Loucy (cell line): Measurements from ENCODE around the gene MRPL22.
"Not testable (repeated sequence)": the region's sequence is repeated elsewhere in the genome, so short reads cannot be mapped to it uniquely, and the experiment has no call there.

ENCODE experiments used
- H2AFZ ChIP-seq: fragments of 200-600 bp; sonication (generic); 2 replicates; pipeline ENCODE4 v1.6.0; 2016; ENCODE audit warnings: antibody characterized with exemption, mild to moderate bottlenecking, low read length, moderate library complexity
- H3F3A ChIP-seq: fragments of 200-600 bp; 2 replicates; pipeline ENCODE4 v1.6.0; 2016; ENCODE audit warnings: antibody characterized with exemption, low read depth, mild to moderate bottlenecking
- H3K27me3 ChIP-seq: fragments of 200-600 bp; sonication (generic); 2 replicates; pipeline ENCODE4 v1.6.1; 2014; ENCODE audit warnings: low read length, mild to moderate bottlenecking; ENCODE audit not compliant: insufficient read depth, poor library complexity, severe bottlenecking
- H3K36me3 ChIP-seq: fragments of 200-600 bp; sonication (generic); 2 replicates; pipeline ENCODE4 v1.6.1; 2016; ENCODE audit warnings: low read length; ENCODE audit not compliant: insufficient read depth
- H3K4me1 ChIP-seq: fragments of 200-600 bp; sonication (generic); 2 replicates; pipeline ENCODE4 v1.5.1; 2014; ENCODE audit warnings: low read length, mild to moderate bottlenecking; ENCODE audit not compliant: insufficient read depth, poor library complexity, severe bottlenecking
- H3K4me2 ChIP-seq: fragments of 200-600 bp; sonication (generic); 2 replicates; pipeline ENCODE4 v1.6.0; 2014; ENCODE audit warnings: antibody characterized with exemption, low read length, low read depth, mild to moderate bottlenecking; ENCODE audit not compliant: poor library complexity, severe bottlenecking
- H3K4me3 ChIP-seq: fragments of 200-600 bp; sonication (generic); 2 replicates; pipeline ENCODE4 v1.5.1; 2014; ENCODE audit warnings: low read length, mild to moderate bottlenecking, mixed read lengths; ENCODE audit not compliant: poor library complexity, severe bottlenecking
- H3K79me2 ChIP-seq: fragments of 200-600 bp; sonication (generic); 2 replicates; pipeline ENCODE4 v1.6.1; 2014; ENCODE audit warnings: low read length; ENCODE audit not compliant: insufficient read depth
- H3K9ac ChIP-seq: fragments of 200-600 bp; sonication (generic); 2 replicates; pipeline ENCODE4 v1.6.0; 2014; ENCODE audit warnings: mild to moderate bottlenecking, low read depth, low read length, moderate library complexity; ENCODE audit not compliant: poor library complexity, severe bottlenecking
- H3K9me2 ChIP-seq: fragments of 200-600 bp; sonication (generic); replicated peaks from 2 replicates; pipeline ENCODE4 v1.6.1; 2016; ENCODE audit warnings: low read depth, low read length, mixed read lengths
- H3K9me3 ChIP-seq: fragments of 200-600 bp; sonication (generic); 2 replicates; pipeline ENCODE4 v1.6.1; 2014; ENCODE audit warnings: mild to moderate bottlenecking, antibody characterized with exemption, low read length, low read depth; ENCODE audit not compliant: insufficient read depth
- H4K20me1 ChIP-seq: fragments of 200-600 bp; sonication (generic); 2 replicates; pipeline ENCODE4 v1.6.0; 2014; ENCODE audit warnings: antibody characterized with exemption, low read length, mild to moderate bottlenecking; ENCODE audit not compliant: insufficient read depth, poor library complexity, severe bottlenecking
- EZH2phosphoT487 ChIP-seq: fragments of 200-600 bp; IDR thresholded peaks from 2 replicates; pipeline ENCODE4 v1.6.1; 2018; ENCODE audit warnings: antibody characterized with exemption, mild to moderate bottlenecking, moderate library complexity, borderline replicate concordance
- TF ChIP-seq, protein P1 (sequence below): fragments of 200-600 bp; sonication (generic); conservative IDR thresholded peaks from 2 replicates; pipeline ENCODE4 v1.5.1; 2014; ENCODE audit warnings: mild to moderate bottlenecking, antibody characterized with exemption, low read length

MRPL22 gene

DNA sequence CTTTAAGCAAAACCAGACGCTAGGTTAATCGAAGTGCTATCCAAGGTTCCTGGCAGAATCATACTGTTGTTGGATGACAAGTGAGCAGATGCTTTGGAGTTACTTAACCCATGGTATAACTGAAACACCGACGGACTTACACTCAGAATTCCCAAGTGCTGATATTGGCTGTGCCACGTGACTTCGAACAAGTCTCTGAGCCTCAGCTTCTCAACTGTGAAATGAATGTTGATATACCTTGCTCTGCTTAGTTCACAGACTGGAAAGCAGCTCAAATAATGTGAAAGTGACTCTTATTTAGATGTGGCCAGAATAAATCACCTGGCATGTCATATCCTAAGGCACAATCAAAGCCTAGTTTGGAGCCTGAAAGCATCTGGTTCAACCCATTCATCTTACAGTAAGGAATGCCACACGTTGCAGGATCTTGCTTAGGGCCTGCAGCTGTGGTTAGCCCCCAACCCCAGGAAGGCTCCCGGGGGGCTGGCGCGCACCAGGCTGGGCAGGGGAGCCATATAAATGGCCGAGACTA, 3.6 kb upstream of the MRPL22 start:
- H3K4me2 ChIP-seq = peak overlapping the region; percentile 81
- H3K36me3 ChIP-seq = no peaks in the 10 kb centered on the region
- TF ChIP-seq, protein P1, sequence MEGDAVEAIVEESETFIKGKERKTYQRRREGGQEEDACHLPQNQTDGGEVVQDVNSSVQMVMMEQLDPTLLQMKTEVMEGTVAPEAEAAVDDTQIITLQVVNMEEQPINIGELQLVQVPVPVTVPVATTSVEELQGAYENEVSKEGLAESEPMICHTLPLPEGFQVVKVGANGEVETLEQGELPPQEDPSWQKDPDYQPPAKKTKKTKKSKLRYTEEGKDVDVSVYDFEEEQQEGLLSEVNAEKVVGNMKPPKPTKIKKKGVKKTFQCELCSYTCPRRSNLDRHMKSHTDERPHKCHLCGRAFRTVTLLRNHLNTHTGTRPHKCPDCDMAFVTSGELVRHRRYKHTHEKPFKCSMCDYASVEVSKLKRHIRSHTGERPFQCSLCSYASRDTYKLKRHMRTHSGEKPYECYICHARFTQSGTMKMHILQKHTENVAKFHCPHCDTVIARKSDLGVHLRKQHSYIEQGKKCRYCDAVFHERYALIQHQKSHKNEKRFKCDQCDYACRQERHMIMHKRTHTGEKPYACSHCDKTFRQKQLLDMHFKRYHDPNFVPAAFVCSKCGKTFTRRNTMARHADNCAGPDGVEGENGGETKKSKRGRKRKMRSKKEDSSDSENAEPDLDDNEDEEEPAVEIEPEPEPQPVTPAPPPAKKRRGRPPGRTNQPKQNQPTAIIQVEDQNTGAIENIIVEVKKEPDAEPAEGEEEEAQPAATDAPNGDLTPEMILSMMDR = no peak
- no peak for TF ChIP-seq EZH2phosphoT487
- no peaks in the 10 kb centered on the region for H3F3A ChIP-seq
- no peaks in the 10 kb centered on the region for H3K27me3 ChIP-seq
- peaks cover 4% of the 10 kb centered on the region for H4K20me1 ChIP-seq
- H3K4me1 ChIP-seq = no peaks in the 10 kb centered on the region
- H3K9ac ChIP-seq = peak overlapping the region; percentile 79
- peak overlapping the region; percentile 88 for H3K4me3 ChIP-seq
- no peaks in the 10 kb centered on the region for H3K9me3 ChIP-seq
- peaks cover 26% of the 10 kb centered on the region for H3K79me2 ChIP-seq
- H2AFZ ChIP-seq = peak overlapping the region; percentile 95; the same call in 1 of the 2 replicates
- H3K9me2 ChIP-seq = no peaks in the 10 kb centered on the region

DNA sequence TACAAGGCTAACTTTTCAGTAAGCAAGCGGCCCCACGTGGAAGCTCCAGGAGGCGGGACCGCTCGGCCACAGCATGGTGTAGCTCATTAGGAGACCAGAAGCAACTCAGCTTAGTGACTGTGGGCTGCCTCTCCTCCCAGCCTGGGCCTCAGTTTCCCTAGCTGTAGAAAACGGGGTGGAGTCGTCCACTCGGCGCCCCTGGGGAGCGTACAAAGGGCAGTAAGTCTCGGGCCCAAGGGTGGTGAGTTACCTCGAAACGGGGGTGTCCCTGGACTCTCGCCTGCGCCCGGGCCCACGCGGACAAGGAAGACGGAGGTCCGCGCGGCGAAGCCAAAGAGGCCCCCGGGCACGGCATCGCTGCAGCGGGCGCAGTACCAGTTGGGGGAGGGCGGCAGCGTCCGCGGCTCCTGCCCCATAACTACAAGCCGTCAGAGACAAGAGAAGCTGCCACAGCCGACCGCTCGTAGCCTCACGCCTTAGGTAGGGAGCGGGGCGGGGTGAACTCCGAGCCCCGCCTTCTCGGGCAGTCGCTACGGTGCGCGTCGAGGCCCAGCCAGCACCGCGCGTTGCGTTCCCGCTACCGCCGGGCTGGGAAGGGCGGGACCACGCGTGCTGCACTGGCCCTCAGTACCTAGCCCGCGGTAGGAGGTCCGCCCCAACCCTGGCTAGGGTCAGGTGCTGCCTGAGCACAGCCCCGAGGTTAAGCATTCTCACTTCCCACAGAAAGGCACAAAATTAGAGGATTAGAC, 3.0 kb upstream of the MRPL22 start, which contains the start of gene GEMIN5:
Gene GEMIN5 (minus strand): TSS at position 494 of the 749 bp plus-strand sequence. CDS start 78 bp downstream, at position 416.
- peaks cover 6% of the 10 kb centered on the region for H3K4me1 ChIP-seq
- H3K9ac ChIP-seq = peak within 1 kb of the TSS; percentile 79
- H3K36me3 ChIP-seq = no peaks in the 10 kb centered on the region
- peak within 1 kb of the TSS; percentile 81 for H3K4me2 ChIP-seq
- no peaks in the 10 kb centered on the region for H3K9me2 ChIP-seq
- H3K27me3 ChIP-seq = no peaks in the 10 kb centered on the region
- peaks cover 4% of the 10 kb centered on the region for H4K20me1 ChIP-seq
- no peaks in the 10 kb centered on the region for H3F3A ChIP-seq
- peaks cover 32% of the 10 kb centered on the region for H3K79me2 ChIP-seq
- TF ChIP-seq, protein P1 = no peak
- no peak for TF ChIP-seq EZH2phosphoT487
- H2AFZ ChIP-seq = peak within 1 kb of the TSS; percentile 95
- peak within 1 kb of the TSS; percentile 88 for H3K4me3 ChIP-seq
- H3K9me3 ChIP-seq = no peaks in the 10 kb centered on the region

DNA sequence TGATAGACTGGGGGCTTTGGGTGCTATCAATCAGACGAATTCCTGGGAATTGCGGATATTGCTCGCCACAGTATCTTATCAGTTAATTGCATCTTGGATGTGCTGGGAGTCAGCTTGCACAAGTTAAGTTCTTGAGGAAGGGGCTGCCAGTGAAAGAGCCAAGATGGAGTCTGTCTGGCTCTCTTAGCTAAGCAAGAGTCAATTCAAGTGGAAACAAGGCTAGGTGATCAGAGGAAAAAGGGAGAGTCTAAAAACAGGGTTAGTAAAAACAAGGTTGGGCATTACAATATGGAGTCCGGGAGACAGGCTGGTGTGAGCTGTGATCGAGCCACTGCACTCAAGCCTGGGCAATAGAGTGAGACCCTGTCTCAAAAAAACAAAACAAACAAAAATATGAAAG, 1.5 kb upstream of the MRPL22 start:
- H3K27me3 ChIP-seq, H3K9ac ChIP-seq, H3K4me2 ChIP-seq, H4K20me1 ChIP-seq, H3K9me2 ChIP-seq, H3K4me1 ChIP-seq, H3K9me3 ChIP-seq, H2AFZ ChIP-seq, H3F3A ChIP-seq, H3K36me3 ChIP-seq, H3K4me3 ChIP-seq: not testable (repeated sequence)
- peaks cover 41% of the 10 kb centered on the region for H3K79me2 ChIP-seq
